COLO829 (cell line): Measurements from ENCODE around the gene ARSB.

Experiments used
- DNase-seq: peaks from one replicate; pipeline ENCODE4 v3.0.0; 2012; ENCODE audit warnings: low spot score

The ARSB gene

GRCh38 chr5:78985116-78985724 lies at the start of gene ARSB:
ARSB (minus strand) TSS chr5:78985310; CDS start chr5:78985248, 62 bp downstream.
- no peak for DNase-seq

GRCh38 chr5:79032782-79033181 lies 47.7 kb upstream of the ARSB start:
- DNase-seq = no peak

- no peak for DNase-seq
Observed at GRCh38 chr5:79032031-79032695, 47.1 kb upstream of the ARSB start.

- DNase-seq = no peak
Observed at GRCh38 chr5:79031485-79031867, 46.4 kb upstream of the ARSB start.

- no peak for DNase-seq
Observed at GRCh38 chr5:79030663-79031484, 45.8 kb upstream of the ARSB start.

DNA sequence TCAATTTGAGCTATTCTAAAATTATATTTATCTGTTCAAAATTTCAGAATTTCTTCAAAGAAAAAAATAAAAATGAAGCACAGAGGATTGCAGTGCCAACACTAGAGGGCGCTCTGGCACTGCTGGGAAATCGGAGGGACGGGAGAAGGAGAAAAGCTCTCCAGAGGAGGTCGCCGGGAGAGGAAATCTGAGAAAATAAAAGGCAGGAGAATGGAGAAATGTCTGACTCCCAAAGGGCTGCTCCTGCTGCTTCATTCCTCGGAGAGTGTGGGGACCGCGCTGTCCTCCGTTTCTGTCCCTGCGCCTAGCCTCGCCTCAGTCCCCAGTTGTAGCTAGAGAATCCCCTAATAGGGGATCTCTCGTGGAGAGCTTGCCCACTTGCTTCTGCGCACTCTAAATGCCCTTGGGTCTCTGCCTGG lies 40.0 kb upstream of the ARSB start:
- peak; percentile 28 for DNase-seq

- no peak for DNase-seq
Observed at GRCh38 chr5:79023947-79024346, 38.8 kb upstream of the ARSB start.

GRCh38 chr5:79023348-79023747 lies 38.2 kb upstream of the ARSB start:
- no peak for DNase-seq

GRCh38 chr5:79022771-79023170 lies 37.7 kb upstream of the ARSB start:
- no peak for DNase-seq

DNA sequence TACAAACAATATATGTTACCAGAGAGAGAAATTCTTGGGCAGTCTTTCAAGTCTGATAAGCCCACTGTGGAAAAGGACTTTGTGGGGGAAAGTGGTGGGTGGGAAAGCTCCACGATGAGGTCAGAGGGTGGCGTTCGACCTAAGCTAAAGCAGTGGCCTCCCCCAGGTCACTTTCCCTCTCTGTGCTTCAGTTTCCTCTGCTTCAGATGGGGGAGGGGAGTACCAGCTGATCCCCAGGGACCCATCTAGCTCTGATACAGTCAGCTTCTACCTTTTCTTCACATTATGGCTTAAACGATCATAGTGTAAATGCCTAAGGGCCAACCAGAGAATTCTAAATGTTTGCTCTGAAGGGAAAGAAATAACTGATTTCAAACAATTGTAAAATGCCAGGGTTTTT lies 36.6 kb upstream of the ARSB start:
- DNase-seq = no peak

DNA sequence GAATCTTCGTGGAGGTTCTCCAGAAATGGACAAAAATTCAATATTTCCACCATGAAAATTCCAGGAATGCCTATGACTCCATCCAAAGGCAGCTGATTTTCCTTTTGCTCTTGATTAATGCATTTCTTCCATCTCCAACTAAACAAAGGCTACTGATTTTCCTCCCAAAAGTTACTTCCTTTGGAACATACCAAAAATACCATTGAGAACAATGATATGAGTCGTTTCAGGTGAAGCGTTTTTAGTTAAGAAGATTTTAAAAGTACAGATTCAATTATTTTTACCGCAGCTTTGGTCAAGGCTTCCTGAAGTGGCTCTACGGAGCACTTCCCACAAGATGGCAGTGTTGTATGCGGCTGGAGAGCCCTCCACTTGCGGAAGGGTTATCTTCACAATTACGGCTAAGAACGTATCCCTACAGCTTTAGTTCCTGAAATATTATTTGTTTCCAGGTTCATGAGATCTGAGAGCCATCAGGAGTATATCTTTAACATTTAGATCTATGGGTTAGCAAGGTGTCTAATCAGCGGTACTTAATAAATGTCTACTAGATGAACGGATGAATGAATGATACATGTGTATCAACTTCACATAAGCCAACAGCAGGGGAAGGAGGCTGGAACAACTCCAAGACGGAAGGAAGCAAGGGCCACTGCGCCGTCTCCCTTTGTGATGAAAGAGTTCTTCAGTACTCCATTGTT lies 35.9 kb upstream of the ARSB start:
- peak; percentile 44 for DNase-seq

DNA sequence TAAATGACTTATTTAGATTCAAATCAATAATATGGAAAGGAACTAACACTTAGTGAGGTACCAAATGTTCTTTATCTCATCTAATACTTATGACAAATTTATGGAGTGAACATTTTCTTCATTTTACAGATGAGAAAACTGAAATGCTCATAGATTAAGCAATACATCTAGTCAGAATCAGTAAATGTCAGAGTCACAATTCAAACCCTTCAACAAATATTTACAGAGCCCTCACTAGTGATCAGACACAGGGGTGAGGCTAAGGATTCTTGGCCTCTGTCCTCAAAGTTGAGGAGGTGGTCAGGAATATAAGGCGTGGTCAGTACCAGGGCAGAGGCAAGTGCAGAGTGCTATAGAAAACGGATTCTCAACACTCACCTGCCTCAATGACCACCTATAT lies 29.5 kb upstream of the ARSB start:
- DNase-seq = no peak

- no peak for DNase-seq
Observed at GRCh38 chr5:79011869-79012268, 26.8 kb upstream of the ARSB start.

GRCh38 chr5:79011219-79011836 lies 26.2 kb upstream of the ARSB start:
- no peak for DNase-seq

DNA sequence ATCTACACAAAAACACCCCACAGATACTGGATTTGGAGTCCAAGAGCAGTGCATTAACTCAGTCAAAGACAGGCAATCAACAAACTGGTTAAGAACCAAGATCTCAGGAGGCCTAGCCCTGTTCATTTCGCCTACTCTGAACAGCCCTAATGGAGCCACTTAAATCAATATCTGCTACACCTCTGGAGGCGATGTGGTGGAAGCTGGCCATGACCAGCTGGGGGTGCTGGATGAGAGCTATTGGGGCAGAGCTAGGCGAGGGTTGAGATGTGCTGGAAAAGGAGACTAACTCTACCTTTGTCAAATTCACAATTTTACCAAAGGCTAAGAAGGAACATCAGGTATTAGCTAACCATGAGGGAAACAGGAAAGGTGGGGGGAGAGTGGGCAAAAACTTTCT lies 23.3 kb upstream of the ARSB start:
- DNase-seq = no peak

GRCh38 chr5:79007872-79008271 lies 22.8 kb upstream of the ARSB start:
- no peak for DNase-seq

- DNase-seq = no peak
Observed at GRCh38 chr5:79005936-79006631, 21.0 kb upstream of the ARSB start.

- DNase-seq = no peak
Observed at GRCh38 chr5:79005151-79005550, 20.0 kb upstream of the ARSB start.

DNA sequence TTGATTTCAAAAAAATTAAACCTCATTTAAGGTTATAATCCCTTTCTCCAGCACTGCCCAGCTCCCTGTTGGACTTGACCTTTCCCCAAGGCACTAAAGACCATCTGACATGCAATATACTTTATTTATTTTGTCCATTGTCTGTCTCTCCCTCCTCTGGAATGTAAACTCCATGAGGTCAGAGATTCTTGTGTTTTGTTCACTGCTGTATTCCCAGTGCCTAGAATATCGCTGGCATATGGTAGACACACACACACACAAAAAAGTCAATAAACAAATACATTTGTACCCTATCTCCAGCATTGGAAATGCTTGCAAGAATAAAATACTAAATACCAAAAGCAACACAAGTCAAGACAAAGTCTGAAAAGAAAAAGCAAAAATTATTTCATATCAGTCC lies 17.3 kb upstream of the ARSB start:
- no peak for DNase-seq

- DNase-seq = no peak
Observed at GRCh38 chr5:79001471-79001870, 16.4 kb upstream of the ARSB start.

DNA sequence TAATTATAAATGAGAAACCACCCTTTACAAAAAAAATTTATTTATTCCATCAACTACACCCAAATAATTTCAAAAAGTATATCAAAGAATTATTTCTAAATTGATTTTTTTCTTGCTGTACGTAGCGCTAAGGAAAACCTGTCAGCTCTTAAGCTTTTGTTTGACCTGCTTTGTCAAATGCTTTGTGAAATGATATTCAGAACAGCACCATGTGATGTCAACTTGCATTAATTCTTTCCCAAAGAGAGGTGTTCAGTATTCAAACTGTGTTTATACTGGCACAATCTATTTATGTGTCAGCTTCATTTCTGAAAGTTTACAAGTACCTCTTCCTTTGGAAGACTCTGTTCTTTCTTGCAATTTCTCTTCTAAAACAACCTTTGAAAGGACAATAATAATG lies 12.0 kb upstream of the ARSB start:
- DNase-seq = no peak
